Esophagus muscularis mucosa (tissue), 3 donors: ENCODE data around the gene ARL8B.

Experiments
- POLR2A ChIP-seq: fragments of 450-650 bp; IDR thresholded peaks from one replicate; pipeline ENCODE4 v1.6.1; 2017; ENCODE audit warnings: antibody characterized with exemption, moderate library complexity, mild to moderate bottlenecking, low read depth
- TF ChIP-seq, protein P1 (sequence below), 3 experiments: fragments of 200-600 bp in 2 of 3; fragments of 450-650 bp in 1 of 3; sonication (generic) in 2 of 3; IDR thresholded peaks; one replicate each; pipeline ENCODE4 v1.5.1; 2017 to 2019; ENCODE audit warnings: antibody characterized with exemption in 3 of 3, mild to moderate bottlenecking in 2 of 3, moderate library complexity in 1 of 3

DNA sequence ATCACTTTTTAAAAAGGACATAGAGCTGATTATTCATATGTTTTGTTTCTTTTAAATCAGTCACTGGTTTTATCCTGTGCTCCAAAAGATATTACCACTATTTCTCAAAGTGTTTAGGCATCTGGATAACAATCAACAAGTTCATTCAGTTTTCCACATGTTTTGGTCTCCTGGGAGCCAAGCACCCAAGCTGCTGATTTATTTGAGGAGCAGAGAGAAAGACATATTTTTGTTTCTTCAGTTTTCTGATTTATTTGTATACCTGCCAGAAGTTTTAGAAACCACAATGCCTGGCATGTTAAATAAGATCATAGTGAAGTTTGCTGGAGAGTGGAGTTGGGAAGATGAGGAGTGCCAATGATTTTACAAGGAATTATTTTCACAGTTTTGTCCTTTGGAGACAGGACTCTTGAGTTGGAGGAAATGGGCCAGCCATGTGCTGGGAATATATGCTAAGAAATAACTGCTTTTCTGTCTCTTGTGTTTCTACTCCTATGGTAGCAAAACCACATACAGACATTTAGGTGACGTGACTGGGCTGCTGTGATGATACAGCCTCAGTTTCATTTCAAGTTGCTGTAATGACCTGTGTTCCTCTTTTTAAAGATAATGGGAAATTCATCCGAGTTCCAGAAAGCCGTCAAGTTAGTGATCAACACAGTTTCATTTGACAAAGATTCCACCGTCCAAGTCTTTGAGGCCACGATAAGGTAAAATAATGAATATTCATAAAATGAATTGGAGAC lies 77.1 kb downstream of the ARL8B start:
- TF ChIP-seq POLR2A: no peak
- TF ChIP-seq, protein P1, sequence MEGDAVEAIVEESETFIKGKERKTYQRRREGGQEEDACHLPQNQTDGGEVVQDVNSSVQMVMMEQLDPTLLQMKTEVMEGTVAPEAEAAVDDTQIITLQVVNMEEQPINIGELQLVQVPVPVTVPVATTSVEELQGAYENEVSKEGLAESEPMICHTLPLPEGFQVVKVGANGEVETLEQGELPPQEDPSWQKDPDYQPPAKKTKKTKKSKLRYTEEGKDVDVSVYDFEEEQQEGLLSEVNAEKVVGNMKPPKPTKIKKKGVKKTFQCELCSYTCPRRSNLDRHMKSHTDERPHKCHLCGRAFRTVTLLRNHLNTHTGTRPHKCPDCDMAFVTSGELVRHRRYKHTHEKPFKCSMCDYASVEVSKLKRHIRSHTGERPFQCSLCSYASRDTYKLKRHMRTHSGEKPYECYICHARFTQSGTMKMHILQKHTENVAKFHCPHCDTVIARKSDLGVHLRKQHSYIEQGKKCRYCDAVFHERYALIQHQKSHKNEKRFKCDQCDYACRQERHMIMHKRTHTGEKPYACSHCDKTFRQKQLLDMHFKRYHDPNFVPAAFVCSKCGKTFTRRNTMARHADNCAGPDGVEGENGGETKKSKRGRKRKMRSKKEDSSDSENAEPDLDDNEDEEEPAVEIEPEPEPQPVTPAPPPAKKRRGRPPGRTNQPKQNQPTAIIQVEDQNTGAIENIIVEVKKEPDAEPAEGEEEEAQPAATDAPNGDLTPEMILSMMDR (IDR thresholded peaks at IDR 0.05): no peak
